ENCODE data around the gene MFAP2.

MFAP2 gene

DNA sequence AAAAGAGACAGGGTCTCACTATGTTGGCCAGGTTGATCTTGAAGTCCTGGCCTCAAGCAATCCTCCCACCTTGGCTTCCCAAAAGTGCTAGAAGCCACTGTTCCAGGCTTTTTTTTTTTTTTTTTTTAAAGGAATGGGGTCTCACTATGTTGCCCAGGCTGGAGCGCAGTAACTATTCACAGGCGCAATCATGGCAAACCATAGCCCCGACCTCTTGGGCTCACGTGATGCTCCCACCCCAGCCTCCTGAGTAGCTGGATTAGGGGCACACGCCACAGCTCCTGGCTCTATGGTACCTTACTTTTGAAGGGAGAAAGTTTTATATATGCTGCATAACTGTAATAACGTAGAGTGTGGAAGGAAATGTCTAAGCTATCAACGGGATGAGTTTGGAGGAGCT lies 37.0 kb upstream of the MFAP2 start:
- no peak overlapping the region for H3K4me3 ChIP-seq (ENCODE audit: low read depth, low read length)
- no peak for DNase-seq (ENCODE audit: low read depth)
- TF ChIP-seq MYC (IDR thresholded peaks at IDR 0.05; ENCODE audit: low read depth, low read length) (no peak), POLR2A (IDR thresholded peaks at IDR 0.05; ENCODE audit: extremely low read depth, insufficient read length) (no peak)
- TF ChIP-seq, protein P1, sequence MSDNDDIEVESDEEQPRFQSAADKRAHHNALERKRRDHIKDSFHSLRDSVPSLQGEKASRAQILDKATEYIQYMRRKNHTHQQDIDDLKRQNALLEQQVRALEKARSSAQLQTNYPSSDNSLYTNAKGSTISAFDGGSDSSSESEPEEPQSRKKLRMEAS (IDR thresholded peaks at IDR 0.05; ENCODE audit: low read depth, low read length) = no peak
- TF ChIP-seq, protein P2, sequence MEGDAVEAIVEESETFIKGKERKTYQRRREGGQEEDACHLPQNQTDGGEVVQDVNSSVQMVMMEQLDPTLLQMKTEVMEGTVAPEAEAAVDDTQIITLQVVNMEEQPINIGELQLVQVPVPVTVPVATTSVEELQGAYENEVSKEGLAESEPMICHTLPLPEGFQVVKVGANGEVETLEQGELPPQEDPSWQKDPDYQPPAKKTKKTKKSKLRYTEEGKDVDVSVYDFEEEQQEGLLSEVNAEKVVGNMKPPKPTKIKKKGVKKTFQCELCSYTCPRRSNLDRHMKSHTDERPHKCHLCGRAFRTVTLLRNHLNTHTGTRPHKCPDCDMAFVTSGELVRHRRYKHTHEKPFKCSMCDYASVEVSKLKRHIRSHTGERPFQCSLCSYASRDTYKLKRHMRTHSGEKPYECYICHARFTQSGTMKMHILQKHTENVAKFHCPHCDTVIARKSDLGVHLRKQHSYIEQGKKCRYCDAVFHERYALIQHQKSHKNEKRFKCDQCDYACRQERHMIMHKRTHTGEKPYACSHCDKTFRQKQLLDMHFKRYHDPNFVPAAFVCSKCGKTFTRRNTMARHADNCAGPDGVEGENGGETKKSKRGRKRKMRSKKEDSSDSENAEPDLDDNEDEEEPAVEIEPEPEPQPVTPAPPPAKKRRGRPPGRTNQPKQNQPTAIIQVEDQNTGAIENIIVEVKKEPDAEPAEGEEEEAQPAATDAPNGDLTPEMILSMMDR (IDR thresholded peaks at IDR 0.05; ENCODE audit: low read depth, low read length) = no peak

DNA sequence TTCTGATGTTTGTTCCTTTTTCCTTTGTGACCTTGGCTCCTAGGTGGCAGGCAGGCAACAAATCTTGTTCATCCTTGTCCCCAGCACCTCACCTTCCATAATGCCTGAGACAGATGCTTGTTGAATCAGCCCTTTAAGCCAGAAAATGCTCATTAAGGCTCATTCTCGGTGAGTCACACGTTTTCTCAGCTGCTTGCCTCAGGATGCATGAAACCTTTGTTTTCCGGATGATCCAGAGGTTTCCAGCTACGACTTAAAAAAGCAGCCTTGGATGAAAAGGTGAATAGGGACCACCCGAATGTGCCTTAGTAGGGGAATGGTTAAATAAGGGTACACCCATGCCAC lies 35.9 kb upstream of the MFAP2 start:
- TF ChIP-seq POLR2A (IDR thresholded peaks at IDR 0.05; ENCODE audit: extremely low read depth, insufficient read length) = no peak
- TF ChIP-seq, protein P2 (IDR thresholded peaks at IDR 0.05; ENCODE audit: low read depth, low read length) = no peak
- no peak for TF ChIP-seq MYC (IDR thresholded peaks at IDR 0.05; ENCODE audit: low read depth, low read length)
- TF ChIP-seq, protein P1 (IDR thresholded peaks at IDR 0.05; ENCODE audit: low read depth, low read length) = no peak
- no peak overlapping the region for H3K4me3 ChIP-seq (ENCODE audit: low read depth, low read length)
- DNase-seq (ENCODE audit: low read depth) = no peak

DNA sequence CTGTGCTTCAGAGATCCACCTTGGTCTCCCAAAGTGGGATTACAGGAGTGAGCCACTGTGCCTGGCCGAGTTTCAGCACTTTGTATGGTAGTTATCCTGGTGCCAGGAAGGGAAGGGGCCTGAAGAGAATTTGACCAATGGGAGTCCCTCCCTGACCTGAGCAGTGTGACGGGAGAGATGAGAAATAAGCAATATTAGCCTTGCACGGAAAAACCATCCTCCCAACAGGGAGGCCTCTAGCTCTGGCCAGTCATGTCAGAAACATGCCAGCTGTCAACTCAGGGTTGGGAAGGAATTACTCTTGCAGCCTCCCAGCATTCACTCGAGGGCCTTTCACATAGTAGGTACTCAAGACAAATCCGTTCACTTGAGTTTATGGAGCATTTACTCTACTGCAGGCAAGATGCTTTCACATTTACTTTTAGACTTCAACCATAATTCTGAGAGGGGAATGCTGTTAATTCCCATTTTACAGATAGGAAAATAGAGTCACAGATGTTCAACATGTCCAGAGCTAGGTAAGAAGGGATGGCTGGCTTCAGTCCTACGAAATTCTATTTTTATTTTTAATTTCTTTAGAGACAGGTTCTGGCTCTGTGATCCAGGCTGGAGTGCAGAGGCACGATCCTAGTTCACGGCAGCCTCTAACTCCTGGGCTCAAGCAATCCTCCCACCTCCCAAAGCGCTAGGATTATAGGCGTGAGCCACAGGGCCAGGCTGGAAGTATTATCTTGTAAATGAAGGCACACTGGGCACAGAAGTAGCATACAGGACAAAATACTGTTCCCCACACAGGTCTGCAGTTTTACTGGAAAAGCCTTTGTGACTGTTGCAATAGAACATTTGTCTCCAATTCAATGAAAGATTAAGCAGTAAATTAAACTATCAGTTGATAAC lies 34.5 kb upstream of the MFAP2 start:
- DNase-seq (ENCODE audit: low read depth) = no peak
- TF ChIP-seq POLR2A (IDR thresholded peaks at IDR 0.05; ENCODE audit: extremely low read depth, insufficient read length) = no peak
- TF ChIP-seq, protein P1 (IDR thresholded peaks at IDR 0.05; ENCODE audit: low read depth, low read length) = no peak
- TF ChIP-seq, protein P2 (IDR thresholded peaks at IDR 0.05; ENCODE audit: low read depth, low read length) = no peak
- TF ChIP-seq MYC (IDR thresholded peaks at IDR 0.05; ENCODE audit: low read depth, low read length) = no peak
- no peak overlapping the region for H3K4me3 ChIP-seq (ENCODE audit: low read depth, low read length)

DNA sequence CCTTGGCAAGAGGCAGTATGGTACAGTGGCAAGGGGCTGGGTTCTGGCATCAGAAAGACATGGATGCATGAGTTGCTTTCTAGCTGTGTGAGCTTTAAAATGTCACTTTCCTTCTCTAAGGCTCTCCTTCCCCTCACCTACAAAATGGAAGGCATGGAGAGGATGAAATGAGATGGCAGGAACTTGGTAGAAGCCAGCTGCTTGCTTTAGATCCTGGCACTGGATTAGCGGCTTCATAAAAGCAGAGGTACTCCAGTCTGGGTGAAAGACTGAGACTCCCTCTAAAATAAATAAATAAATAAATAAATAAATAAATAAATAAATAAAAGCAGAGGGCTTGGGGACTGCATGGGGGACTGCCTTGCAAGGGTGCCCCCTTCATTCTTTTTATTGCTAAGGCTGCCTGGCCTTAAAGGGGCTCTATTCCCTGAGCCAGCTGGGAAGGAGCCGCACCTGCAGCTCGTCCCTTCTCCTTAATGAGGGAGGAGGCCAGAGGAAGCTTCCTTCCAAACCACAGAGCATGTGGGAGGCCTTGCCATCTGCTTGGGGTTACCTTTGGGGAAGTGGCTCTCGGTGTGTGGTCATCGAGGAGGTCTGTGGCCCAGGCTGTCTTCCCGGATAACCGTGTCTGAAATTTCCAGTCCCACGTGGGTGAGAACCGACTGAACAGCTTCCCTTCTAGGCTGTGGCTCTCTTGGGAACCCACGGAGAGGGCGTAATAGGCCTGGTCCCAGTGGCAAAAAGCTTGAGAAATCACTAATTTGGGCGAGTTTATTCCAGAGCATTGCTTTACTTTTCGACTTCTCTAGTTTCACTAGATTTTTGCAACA lies 33.3 kb upstream of the MFAP2 start:
- TF ChIP-seq MYC (IDR thresholded peaks at IDR 0.05; ENCODE audit: low read depth, low read length) (peak; percentile 88), POLR2A (IDR thresholded peaks at IDR 0.05; ENCODE audit: extremely low read depth, insufficient read length) (no peak)
- TF ChIP-seq, protein P2 (IDR thresholded peaks at IDR 0.05; ENCODE audit: low read depth, low read length) = no peak
- TF ChIP-seq, protein P1 (IDR thresholded peaks at IDR 0.05; ENCODE audit: low read depth, low read length) = peak; percentile 93
- DNase-seq (ENCODE audit: low read depth) = peak; percentile 94
- H3K4me3 ChIP-seq (ENCODE audit: low read depth, low read length) = no peak overlapping the region

DNA sequence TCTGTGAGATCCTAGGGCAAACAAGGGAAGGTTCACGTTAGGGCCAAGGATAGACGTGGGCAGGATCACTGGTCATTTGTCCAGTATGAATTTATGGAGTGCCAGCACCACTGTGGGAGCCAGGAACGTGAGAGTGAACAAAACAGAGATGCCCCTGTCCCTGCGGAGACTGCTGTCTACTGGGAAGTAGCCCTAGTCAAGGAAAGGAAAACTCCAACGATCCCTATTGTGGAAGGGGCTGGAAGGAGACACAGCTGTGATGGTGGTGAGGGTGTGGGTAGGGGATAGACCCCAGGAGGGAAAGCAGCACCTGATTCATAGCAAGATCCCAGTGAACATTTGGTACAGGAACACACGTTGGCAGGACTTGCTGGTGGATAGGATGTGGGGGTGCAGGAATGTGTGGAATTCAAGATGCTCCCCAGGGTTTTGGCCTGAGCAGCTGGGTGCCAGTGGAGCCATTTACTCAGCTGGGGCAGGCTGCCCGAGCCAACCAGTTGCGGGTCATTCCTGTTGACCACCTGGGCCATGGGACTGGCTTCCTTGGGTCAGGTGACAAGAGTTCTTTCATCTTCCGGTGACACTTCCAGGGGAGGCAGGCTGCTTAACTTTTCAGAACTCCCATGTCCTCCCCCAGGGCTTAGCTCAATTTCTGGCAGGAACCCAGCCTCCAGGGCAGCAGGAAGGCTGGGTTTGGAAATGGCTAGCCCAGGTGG lies 32.5 kb upstream of the MFAP2 start:
- no peak for TF ChIP-seq MYC (IDR thresholded peaks at IDR 0.05; ENCODE audit: low read depth, low read length)
- TF ChIP-seq, protein P2 (IDR thresholded peaks at IDR 0.05; ENCODE audit: low read depth, low read length) = no peak
- no peak for TF ChIP-seq POLR2A (IDR thresholded peaks at IDR 0.05; ENCODE audit: extremely low read depth, insufficient read length)
- TF ChIP-seq, protein P1 (IDR thresholded peaks at IDR 0.05; ENCODE audit: low read depth, low read length) = no peak
- DNase-seq (ENCODE audit: low read depth) = no peak
- no peak overlapping the region for H3K4me3 ChIP-seq (ENCODE audit: low read depth, low read length)

Data from NB4 (cell line).